Renal cortex interstitium (tissue), 11 donors: ENCODE results near the gene RCC2. TPM values are rescaled to one million over a fixed set of nuclear protein-coding genes. Genes with fewer than 3 reads are reported as not detected.

Source experiments
- DNase-seq, 11 donors: peaks; one replicate each; pipeline ENCODE4 v3.0.0-alpha.2; 2013; ENCODE audit warnings: low read depth in 9 of 11, low spot score in 4 of 11; ENCODE audit errors: extremely low read depth in 1 of 11
- polyA plus RNA-seq, 3 donors: library from polyadenylated mRNA; unstranded; fragments of 120-200 nt; gene quantifications; one replicate each; pipeline ENCODE4 v1.2.1, GENCODE V29; 2013; ENCODE audit not compliant: insufficient read length in 3 of 3

Gene RCC2
- polyA plus RNA-seq, 3 donors, result 88.1 to 107 (median 94.1) TPM

GRCh38 chr1:17404034-17404684 is 35.3 kb downstream of the RCC2 start:
- DNase-seq, result no peak

GRCh38 chr1:17403081-17403480 is 36.4 kb downstream of the RCC2 start:
- no peak for DNase-seq

- no peak for DNase-seq
Measured at GRCh38 chr1:17401841-17402240, 37.6 kb downstream of the RCC2 start.

GRCh38 chr1:17400725-17401341 is 38.6 kb downstream of the RCC2 start:
- no peak for DNase-seq

GRCh38 chr1:17397910-17398695 is 41.4 kb downstream of the RCC2 start:
- DNase-seq, result no peak

- DNase-seq, result no peak
Measured at GRCh38 chr1:17393230-17393629, 46.2 kb downstream of the RCC2 start.

- DNase-seq, result no peak
Measured at GRCh38 chr1:17392199-17392740, 47.2 kb downstream of the RCC2 start.

GRCh38 chr1:17381161-17381560 is 58.3 kb downstream of the RCC2 start:
- DNase-seq, result no peak

GRCh38 chr1:17377325-17377953 is 62.0 kb downstream of the RCC2 start:
- peak in 1 of 11 donors; percentile 22 for DNase-seq

- no peak for DNase-seq
Measured at GRCh38 chr1:17375651-17376050, 63.8 kb downstream of the RCC2 start.

- no peak for DNase-seq
Measured at GRCh38 chr1:17372955-17373354, 66.5 kb downstream of the RCC2 start.

- DNase-seq, result no peak
Measured at GRCh38 chr1:17371896-17372295, 67.6 kb downstream of the RCC2 start, which contains the start of gene PADI6. PADI6 (plus strand) TSS chr1:17372196; CDS start chr1:17372246, 50 bp downstream.

GRCh38 chr1:17370618-17371017 is 68.9 kb downstream of the RCC2 start:
- DNase-seq, result no peak

- DNase-seq, result no peak
Measured at GRCh38 chr1:17369466-17369865, 70.0 kb downstream of the RCC2 start.

GRCh38 chr1:17365293-17365692 is 74.2 kb downstream of the RCC2 start:
- no peak for DNase-seq

GRCh38 chr1:17363771-17364170 is 75.7 kb downstream of the RCC2 start:
- no peak for DNase-seq

GRCh38 chr1:17363351-17363750 is 76.1 kb downstream of the RCC2 start:
- no peak for DNase-seq

GRCh38 chr1:17361687-17362086 is 77.8 kb downstream of the RCC2 start:
- DNase-seq, result no peak

- DNase-seq, result no peak
Measured at GRCh38 chr1:17360272-17360956, 79.1 kb downstream of the RCC2 start.
